CD4-positive, alpha-beta T cell treated with Interleukin-2 at 100 ng/mL for 4 hours (primary cell): Measurements from ENCODE around the gene SCAF1.
"Not testable (repeated sequence)": the region's sequence is repeated elsewhere in the genome, so short reads cannot be mapped to it uniquely, and the experiment has no call there.

Experiments
- DNase-seq: peaks from one replicate; pipeline ENCODE4 v3.0.0-alpha.2; 2020; ENCODE audit warnings: low spot score

Gene SCAF1

DNA sequence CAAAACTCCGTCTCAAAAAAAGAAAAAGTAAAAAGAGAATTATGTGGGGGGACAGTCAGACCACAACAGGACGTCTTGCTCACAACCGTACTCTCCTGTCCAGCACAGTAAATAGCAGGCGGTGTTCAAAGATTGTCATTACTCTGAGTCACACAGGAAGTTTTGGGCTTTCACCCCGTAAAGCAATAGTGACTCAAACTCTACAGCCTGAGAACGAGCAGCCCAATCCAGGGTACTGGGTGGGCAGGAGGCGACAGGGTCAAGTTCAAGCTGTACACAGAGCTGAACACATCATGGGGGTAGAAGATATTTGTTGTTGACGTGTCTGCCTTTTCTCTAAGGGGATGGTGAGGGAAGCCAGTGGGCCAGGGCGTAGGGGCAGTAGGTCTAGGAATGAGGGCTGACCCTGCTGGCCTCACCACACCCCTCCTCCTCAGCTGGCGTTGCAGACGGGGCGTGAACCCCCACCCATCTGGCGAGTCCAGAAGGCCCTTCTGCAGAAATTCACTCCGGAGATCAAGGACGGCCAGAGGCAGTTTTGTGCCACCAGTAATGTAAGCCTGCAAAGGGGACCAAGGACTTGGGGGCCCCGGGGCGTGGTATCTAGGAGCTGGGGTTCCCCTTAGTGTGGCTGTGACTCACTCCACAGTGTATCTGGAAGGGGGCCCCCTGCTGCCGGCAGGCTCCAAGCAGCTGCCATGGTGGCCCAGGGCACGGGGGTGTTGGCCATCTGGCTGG, 27.7 kb upstream of the SCAF1 start:
- DNase-seq: peak; percentile 32

DNA sequence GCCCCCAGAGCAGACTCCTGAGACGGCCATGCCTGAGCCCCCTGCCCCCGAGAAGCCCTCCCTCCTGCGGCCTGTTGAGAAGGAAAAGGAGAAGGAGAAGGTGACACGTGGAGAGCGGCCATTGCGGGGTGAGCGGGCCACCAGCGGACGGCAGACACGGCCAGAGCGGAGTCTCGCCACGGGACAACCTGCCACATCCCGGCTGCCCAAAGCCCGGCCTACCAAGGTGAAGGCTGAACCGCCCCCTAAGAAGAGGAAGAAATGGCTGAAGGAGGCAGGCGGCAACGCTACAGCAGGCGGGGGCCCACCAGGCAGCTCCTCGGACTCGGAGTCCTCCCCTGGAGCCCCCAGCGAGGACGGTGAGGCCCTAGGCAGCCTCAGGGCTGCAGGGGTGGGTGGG, 26.1 kb upstream of the SCAF1 start:
- no peak for DNase-seq

DNA sequence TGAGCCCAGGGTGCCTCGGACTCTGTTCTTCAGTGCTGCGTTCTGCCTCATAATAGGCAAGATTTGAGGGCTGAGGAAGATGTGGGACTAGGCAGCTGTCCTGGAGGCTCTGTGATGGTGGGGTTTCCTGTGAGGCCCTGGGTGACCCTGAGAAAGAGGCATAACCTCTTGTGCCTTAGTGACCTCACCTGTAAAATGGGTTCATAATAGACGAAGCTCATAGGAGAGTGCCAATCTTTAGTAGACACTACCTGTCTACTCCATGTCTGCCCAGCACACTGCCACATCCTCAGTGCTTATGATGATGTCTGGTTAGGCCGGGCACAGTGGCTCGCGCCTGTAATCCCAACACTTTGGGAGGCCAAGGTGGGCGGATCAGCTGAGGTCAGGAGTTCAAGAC, 25.5 kb upstream of the SCAF1 start:
- no peak for DNase-seq

DNA sequence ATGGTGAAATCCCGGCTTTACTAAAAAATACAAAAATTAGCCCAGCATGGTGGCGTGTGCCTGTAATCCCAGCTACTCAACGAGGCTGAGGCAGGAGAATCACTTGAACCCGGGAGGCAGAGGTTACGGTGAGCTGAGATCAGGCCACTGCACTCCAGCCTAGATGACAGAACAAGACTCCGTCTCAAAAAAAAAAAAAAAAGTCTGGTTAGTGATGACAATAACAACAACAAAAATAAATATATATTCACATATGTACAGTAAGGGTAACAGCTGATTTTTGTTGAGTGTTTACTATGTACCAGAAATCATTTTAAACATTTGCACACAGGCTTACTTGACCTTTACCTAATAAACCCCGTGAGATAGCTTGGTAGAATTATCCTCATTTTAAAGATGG, 25.1 kb upstream of the SCAF1 start:
- DNase-seq: no peak

DNA sequence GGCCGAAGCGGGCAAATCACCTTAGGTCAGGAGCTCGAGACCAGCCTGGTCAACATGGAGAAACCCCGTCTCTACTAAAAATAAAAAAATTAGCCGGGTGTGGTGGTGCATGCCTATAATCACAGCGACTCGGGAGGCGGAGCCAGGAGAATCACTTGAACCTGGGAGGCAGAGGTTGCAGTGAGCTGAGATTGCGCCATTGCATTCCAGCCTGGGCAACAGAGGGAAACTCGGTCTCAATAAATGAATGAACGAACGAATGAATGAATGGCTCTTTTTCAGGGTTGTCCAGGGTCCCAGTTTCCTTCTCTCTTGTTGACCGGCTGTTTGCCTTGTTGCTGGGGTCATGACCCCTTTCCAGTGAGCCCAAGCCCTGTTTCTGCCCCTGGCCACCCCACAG, 24.1 kb upstream of the SCAF1 start:
- DNase-seq: not testable (repeated sequence)

DNA sequence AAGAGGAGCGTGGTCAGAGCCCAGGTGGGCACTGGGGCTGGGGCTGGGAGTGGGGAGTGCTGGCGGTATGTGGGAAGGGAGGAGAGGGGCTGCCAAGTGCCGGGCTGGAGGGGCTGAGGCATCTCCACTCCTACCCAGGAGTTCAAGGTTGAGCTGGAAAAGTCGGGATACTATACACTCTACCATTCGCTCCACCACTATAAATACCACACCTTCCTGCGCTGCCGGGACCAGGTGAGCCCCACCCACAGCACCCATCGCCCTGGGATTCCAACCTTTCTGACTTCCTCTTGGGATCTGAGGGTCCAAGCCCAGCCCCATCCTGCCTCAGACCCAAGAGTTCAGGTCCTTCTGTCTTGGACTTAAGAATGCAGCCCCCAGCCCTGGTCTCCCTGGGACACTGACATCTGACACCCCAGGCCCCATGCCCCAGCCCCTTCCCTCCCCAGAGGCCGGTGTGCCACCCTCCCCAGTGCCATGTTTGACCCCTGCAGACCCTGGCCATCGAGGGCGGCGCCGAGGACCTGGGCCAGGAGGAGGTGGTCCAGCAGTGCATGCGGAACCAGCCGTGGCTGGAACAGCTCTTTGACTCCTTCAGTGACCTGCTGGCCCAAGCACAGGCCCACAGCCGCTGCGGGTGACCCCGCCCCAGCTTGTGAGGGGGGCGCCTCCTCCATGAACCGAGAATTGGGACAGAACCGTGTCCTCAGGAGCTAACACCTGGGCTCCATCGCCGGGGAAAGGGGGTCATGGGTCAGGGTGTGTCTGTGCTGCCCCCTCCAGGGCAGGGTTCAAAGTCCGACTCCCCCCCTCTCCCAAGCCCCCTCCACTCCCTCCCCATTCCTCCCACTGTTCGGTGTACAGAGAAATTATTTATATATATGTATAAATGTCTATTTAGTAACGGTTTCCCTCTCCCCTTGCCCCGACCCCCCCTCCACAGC, 16.8 kb upstream of the SCAF1 start:
- DNase-seq: no peak

DNA sequence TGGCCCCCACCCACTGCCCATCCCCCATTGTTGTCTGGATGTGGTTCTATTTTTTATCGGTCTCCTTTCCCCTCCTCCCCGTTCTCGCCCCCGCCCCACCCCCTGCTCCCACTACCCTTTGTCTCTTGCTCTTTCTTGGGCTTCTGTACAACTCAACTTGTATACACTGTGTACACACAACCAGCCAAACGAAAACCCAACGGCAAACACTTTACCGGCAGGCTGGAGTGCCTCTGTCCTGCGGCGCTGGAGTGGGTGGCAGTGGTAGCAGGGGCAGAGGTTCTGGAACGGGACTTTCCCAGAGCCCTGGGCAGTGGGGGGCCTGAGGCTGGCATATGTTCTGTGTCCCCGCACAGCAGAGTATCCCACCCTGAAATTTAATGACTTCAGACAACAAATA, 15.8 kb upstream of the SCAF1 start:
- no peak for DNase-seq

DNA sequence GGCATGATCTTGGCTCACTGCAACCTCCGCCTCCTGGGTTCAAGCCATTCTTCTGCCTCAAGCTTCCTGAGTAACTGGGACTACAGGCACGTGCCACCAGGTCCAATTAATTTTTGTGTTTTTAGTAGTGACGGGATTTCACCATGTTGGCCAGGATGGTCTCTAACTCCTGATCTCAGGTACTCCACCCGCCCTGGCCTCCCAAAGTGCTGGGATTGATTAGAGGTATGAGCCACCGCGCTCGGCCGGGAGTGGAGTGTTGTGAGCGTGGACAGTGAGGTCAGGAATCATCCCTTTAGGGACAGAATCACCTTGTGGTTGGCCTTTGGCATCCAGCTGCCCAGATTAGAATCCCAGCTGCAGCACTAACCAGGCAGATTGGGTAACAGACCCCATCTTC, 12.3 kb upstream of the SCAF1 start:
- DNase-seq: no peak

DNA sequence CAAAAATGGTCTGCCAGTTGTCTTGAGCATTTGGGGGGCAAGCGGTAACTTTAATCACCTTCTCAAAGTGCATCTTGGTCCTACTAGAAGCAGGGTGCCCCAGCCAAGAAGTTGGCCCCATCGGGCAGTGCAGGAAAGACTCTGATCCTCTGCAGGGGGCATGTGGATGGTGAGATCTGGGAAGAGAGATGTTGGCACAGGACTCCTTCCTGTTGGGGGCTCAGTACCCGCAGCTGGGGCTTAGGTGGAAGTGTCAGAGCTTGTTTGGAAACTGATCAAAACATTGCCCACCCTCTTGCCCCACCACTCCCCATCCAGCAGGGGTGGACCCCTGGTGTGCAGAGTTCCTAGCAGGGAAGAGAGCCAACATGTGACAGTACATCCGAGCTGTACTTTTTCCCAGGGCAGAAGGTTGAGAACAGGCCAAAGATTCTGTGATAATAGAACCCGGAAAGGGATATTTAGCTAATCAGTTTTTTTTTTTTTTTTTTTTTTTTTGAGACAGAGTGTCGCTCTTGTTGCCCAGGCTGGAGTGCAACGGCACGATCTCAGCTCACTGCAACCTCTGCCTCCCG, 10.9 kb upstream of the SCAF1 start:
- DNase-seq: no peak

DNA sequence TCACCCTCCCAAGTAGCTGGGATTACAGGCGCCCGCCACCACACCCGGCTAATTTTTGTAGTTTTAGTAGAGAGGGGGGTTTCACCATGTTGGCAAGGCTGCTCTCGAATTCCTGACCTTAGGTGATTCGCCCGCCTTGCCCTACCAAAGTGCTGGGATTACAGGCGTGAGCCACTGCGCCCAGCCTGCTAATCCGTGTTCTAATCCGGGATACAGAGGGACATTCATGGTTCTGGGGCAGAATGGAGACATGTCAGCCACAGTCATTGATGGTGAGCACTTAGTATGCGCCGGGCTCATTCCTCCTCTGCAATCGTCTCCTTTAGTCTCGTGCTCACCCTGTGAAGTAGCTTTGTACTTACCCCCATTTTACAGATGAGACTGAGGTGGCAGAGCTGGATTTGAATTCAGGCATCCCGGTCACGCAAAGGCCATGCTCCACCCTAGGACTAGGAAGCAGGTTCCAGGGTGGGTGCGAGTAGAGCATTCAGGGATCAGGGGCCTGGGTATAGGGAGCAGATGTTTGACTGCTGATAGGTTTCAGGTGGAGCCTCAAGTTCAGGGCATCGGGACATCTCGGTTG, 10.3 kb upstream of the SCAF1 start:
- no peak for DNase-seq

DNA sequence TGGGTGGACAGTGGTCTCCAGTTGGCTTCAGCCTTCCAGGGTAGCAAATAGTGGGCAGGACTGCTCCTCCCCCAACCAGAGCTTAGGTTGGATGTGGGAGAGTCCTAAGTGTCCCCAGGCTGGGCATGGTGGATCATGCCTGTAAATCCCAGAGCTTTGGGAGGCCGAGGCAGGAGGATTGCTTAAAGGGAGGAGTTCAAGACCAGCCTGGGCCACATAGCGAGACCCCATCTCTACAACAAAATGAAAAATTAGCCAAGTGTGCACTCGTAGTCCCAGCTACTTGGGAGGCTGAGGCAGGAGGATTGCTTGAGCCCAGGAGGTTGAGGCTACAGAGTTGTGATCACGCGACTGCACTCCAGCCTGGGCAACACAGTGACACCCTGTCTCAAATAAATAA, 9.4 kb upstream of the SCAF1 start:
- no peak for DNase-seq

DNA sequence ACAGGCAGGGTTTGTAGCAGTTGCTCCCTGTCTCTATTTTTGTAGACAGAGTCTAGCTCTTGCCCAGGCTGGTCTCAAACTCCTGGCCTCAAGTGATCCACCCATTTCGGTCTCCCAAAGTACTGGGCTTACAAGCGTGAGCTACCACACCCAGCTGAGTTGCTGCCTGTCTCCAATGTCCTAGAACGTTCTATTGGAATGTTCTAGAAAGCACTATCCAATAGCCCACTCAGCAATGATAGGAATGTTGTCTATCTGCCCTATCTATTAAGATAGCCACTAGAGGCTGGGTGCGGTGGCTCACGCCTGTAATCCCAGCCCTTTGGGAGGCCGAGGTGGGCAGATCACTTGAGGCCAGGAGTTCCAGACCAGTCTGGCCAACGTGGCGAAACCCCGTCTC, 8.7 kb upstream of the SCAF1 start:
- not testable (repeated sequence) for DNase-seq

DNA sequence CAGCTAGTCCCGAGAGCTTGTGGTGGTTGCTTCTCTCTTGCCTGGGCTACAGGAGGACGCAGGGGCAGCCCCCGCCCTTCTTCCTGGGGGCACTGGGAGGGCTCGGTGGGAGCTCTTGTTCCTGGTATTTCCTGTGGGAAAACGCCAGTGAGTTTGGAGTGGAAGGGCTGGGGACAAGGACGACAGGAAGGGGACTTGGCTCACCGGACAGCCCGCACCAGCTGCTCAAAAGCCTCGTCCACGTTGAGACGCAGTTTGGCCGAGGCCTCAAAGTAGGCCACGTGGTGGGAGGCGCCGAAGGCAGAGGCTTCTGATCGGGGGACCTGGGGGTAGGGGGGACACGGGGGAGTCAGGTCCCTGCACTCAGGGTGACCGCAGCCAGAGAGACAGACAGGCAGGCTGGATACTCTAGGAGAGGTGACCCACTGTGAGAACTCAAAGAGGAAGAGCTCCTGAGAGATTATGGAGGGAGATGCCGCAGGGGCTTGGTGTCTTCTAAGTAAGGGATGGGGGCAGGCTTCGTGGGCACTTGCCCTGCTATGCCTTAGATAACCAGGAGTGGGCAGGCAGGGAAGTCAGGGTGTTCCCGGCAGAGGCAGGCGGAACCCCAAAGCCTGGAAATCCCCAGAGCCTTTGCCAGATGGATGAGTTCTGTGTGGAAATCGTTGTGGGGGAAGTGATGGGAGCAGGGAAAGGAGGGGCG, 6.3 kb upstream of the SCAF1 start:
- no peak for DNase-seq

DNA sequence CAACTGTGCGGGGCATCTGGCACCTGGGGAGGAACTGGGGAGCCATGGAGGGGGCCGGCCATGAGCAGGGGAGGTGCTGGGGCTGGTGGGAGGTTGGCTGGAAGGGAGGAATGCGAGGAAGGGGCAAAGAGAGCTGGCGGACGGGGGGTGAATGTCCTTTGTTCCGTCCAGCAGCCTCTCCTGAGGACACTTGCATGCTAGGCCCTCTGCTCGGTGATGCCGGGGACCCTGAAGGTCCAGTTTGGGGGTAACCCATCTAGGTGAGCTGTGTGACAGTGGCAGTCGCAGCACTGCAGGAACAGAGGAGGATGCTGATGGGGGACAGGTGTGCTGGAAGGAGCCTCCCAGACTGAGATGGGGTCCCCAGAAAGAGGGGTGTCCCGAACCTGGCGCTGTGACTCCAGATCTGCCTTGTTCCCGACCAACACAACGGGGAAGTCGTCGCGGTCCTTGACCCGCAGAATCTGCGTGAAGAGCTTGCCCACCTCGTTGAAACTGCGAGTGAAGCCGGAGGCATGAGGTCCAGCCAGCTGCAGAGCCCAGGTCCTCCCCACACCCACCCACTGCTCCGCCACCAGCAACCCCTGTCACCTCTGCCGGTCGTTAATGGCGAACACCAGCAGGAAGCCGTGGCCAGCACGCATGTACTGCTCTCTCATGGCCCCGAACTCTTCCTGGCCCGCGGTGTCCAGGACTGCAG, 5.6 kb upstream of the SCAF1 start:
- DNase-seq: no peak

DNA sequence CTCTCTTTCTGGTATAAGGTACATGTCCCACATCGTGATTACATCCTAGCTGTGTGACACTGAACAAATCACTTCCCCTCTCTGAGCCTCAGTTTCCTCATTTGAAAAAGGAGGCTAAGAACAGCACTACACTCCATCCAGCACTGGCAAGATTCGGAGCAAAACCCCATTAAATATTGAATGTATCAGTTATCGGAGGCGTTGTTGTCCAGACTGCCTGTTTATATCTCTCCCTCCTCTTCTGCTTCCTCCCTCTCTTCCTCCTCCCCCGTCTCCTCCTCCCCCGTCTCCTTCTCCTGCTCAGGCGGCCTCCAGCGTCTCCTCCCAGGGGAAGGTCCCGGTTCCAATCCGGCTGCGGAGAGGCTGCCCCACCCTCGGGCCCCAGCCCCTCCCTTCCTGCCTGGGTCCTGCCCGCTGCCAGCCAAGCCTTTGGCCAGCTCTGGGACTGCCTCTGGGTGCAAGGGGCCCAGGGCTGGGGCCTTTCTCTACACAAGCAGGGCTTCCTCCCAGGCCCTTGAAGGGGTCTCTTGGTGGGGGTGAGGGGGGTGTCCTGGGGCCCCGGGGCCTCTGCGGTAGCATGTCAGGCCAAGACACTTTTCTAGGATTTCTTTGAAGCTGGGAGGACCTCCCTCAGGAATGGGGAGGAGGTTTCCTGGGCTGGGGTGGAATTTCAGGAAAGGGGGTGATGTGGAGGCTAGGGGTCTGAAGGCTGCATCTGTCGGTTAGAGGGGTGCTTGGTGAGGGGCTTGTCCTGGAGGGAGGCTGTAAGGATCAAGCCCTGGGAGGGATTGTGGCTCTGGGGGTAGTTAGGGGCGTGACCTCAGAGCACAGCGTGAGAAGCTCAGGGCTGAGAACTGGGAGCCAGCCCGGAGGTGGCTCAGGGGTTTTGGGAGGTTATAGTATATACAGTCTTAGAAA, 3.9 kb upstream of the SCAF1 start:
- no peak for DNase-seq

DNA sequence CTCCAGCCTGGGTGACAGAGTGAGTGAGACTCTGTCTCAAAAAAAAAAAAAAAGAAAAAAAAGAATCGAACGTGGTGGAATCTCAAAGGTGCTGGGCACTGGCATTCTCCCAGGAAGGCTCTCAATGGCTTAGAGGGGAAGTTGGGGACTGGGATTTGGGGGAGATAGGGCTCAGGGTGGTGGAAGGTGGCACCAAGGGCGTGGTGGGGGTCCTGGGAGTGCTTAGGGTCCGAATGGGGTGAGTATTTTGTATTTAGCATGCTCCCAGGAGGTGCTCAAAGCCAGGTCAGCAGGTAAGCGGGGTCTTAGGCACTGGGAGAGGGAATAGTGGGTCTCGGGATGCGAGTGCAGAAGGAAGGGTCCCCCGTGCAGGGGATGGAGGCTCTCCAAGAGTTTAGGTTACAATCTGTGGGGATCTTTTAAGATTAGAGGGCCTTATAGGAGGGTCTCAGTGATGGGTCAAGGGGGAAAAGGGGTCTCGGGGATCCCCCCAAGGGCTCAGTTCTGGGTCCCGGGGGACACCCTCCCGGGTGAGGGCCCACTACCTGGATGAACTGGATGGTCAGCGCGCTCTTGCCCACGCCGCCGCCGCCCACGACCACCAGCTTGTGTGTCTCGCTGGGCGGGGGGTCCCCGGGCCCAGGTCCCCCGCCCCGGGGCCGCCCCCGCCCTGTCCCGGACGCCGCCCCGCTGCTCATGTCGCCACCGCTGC, 2.5 kb upstream of the SCAF1 start:
- no peak for DNase-seq

DNA sequence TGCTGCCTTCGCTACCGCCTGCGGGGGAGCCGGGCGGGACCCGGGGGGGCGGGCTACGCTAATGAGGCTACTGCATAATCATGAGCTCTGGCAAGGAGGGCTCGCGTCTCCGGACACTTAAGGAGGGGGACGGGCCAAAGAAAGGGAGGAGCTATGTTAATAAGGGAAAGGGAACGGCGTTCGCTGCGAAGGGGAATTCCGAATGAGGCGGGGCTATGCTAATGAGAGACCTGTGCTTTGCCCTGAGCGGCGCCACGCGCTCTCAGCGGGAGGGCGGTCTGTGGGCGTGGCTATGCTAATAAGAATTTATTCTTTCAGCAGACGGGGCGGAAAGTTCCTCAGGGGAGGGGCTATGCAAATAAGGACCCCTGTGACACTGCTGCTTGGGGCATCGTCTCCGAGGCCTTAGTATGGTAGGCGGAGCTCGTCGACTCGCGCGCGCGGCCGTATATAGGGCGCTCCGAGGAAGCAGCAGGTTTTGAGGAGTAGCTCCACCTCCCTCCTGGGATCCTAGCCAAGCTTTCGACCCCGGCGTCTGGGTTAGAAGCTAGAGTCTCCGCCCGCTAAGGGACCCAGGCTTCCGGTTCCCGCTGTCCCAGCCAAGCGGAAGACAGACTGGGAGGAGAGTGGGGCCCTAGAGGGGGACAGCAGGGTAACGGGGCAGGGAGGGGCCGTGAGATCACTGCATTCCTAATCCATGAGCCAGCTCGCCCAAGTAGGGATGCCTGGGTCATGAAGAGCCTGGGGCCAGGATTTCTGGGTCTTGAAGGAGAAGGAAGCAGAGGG, 1.7 kb upstream of the SCAF1 start, which contains the start of gene RRAS:
Gene RRAS, minus strand, starts transcription at position 31 of the 786 bp plus-strand sequence. CDS start 45 bp downstream, outside the sequence.
- peak; percentile 100 for DNase-seq

DNA sequence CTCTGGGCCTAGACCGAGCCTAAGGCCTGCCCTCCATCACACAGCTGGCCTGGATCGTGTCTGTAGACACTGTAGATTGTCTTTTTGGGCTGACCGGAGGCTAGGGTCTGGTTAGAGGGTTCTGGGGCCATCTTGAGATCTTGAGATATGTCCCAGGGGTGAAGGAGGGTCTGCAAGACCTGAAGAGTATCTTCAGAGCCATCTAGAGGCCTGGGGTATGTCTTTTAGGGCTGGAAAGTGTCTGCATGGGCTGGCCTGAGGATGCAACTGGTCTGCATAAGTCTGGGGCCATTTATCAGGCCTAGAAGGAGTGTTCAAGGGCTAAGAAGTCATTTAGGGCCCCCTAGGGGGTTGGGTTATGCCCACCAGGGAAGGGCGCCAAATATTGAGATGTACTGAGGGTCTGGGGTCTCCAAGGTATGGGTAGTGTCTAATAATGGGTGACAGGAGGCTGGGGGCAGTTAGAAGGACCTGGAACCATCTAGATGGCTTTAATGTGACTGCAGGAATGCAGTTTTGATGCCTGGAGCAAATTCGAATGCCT, 555 bp downstream of the SCAF1 start:
- no peak for DNase-seq
